Lung (tissue), 12 donors: ENCODE data around the gene CIB2. TPM values are rescaled to one million over a fixed set of nuclear protein-coding genes. Genes with fewer than 3 reads are reported as not detected.

Experiments used
- ATAC-seq: fragments of 200-7000 bp; cut with Tn5 transposase; one replicate; pipeline ENCODE4 v1.9.1; 2020; ENCODE audit warnings: moderate number of reproducible peaks; ENCODE audit not compliant: insufficient read depth, low FRiP score
- DNase-seq, 3 donors: peaks; one replicate each; pipeline ENCODE4 v3.0.0-alpha.2; 2013 to 2017
- H3K27ac ChIP-seq, 2 donors: one replicate each; pipeline ENCODE4 v1.5.1; 2013; ENCODE audit warnings: mild to moderate bottlenecking in 2 of 2, moderate library complexity in 2 of 2, control low read depth in 1 of 2, inconsistent platforms in 1 of 2, low read depth in 1 of 2, low read length in 1 of 2
- H3K27me3 ChIP-seq, 3 donors: one replicate each; pipeline ENCODE4 v1.5.1; 2013; ENCODE audit warnings: low read length in 2 of 3; ENCODE audit not compliant: control insufficient read depth in 3 of 3, insufficient read depth in 3 of 3
- H3K36me3 ChIP-seq, 4 donors: one replicate each; pipeline ENCODE4 v1.5.1; 2013; ENCODE audit warnings: low read length in 4 of 4, mild to moderate bottlenecking in 1 of 4, moderate library complexity in 1 of 4; ENCODE audit not compliant: control insufficient read depth in 4 of 4, insufficient read depth in 4 of 4
- H3K4me1 ChIP-seq, 5 donors: one replicate each; pipeline ENCODE4 v1.5.1; 2013; ENCODE audit warnings: low read length in 5 of 5, mild to moderate bottlenecking in 2 of 5, moderate library complexity in 1 of 5; ENCODE audit not compliant: control insufficient read depth in 5 of 5, insufficient read depth in 5 of 5
- H3K4me3 ChIP-seq: one replicate; pipeline ENCODE4 v1.5.1; 2013; ENCODE audit warnings: mild to moderate bottlenecking, control low read depth, moderate library complexity
- H3K9ac ChIP-seq, 2 donors: one replicate each; pipeline ENCODE4 v1.5.1; 2013; ENCODE audit warnings: low read length in 2 of 2, control low read depth in 1 of 2; ENCODE audit not compliant: insufficient read depth in 1 of 2
- H3K9me3 ChIP-seq, 4 donors: one replicate each; pipeline ENCODE4 v1.5.1; 2013; ENCODE audit warnings: low read length in 3 of 4, mild to moderate bottlenecking in 1 of 4, moderate library complexity in 1 of 4; ENCODE audit not compliant: control insufficient read depth in 4 of 4, insufficient read depth in 3 of 4
- CTCF ChIP-seq: IDR thresholded peaks from 2 replicates; pipeline ENCODE4 v1.5.1; 2012; ENCODE audit warnings: mild to moderate bottlenecking; ENCODE audit errors: control extremely low read depth, extremely low read depth
- WGBS, 2 donors: extraction: QIAGEN DNeasy Blood & Tissue Kit; methylation state at CpG; one replicate each; pipeline ENCODE4 v1.1.7; 2013; 5-methylcytosine and 5-hydroxymethylcytosine counted together
- polyA plus RNA-seq, 2 donors: library from polyadenylated mRNA; stranded (reverse); fragments of 200-250 nt; gene quantifications; one replicate each; pipeline ENCODE4 v1.2.1, GENCODE V29; 2013
- total RNA-seq, 2 donors: library from RNA; depleted of rRNA in 1 of 2; stranded (reverse); fragments of >200 nt in 1 of 2; gene quantifications; one replicate each; pipeline ENCODE4 v1.2.1, GENCODE V29; 2014 to 2021
- donor health status: control.
- donor health status: control.
- donor health status: Bipolar disorder and iron deficiency.
- donor health status: healthy.
- donor health status: DM: yes; HTN: yes; CAD: no.

CIB2 gene
- total and polyA plus RNA-seq, 4 donors: 0.95 to 9.8 (median 2.1) TPM

- Histone ChIP-seq H3K4me1 (no peaks in the 10 kb centered on the region), H3K36me3 (no peaks in the 10 kb centered on the region), H3K27ac (no peak overlapping the region), H3K4me3 (no peak overlapping the region), H3K27me3 (no peaks in the 10 kb centered on the region), H3K9me3 (no peaks in the 10 kb centered on the region), H3K9ac (no peak overlapping the region)
- TF ChIP-seq CTCF: no peak
- ATAC-seq: no peak
- DNase-seq: no peak
- 93 to 95% methylated on average over 3 of the region's 3 CpGs for WGBS, 2 donors
These were observed 11.1 kb upstream of the CIB2 start for GRCh38 chr15:78142332-78142731.

- Histone ChIP-seq H3K4me1 (peaks cover 0 to 2% (median 0%) of the 10 kb centered on the region in 5 donors), H3K9me3 (no peaks in the 10 kb centered on the region), H3K36me3 (no peaks in the 10 kb centered on the region), H3K27me3 (no peaks in the 10 kb centered on the region), H3K27ac (no peak overlapping the region), H3K4me3 (no peak overlapping the region), H3K9ac (no peak overlapping the region)
- ATAC-seq (no peak), DNase-seq (no peak)
- no peak for TF ChIP-seq CTCF
These were observed 9.0 kb upstream of the CIB2 start for GRCh38 chr15:78140292-78140691.

- 88 to 92% methylated on average over 5 of the region's 5 CpGs for WGBS, 2 donors
- no peaks in the 10 kb centered on the region for H3K27me3 ChIP-seq
- no peak for ATAC-seq
- H3K4me1 ChIP-seq: peaks cover 0 to 2% (median 0%) of the 10 kb centered on the region in 5 donors
- no peak for TF ChIP-seq CTCF
- DNase-seq: no peak
- no peaks in the 10 kb centered on the region for H3K36me3 ChIP-seq
- no peaks in the 10 kb centered on the region for H3K9me3 ChIP-seq
- no peak overlapping the region for H3K4me3 ChIP-seq
- H3K9ac ChIP-seq: no peak overlapping the region
- H3K27ac ChIP-seq: no peak overlapping the region
These were observed 8.3 kb upstream of the CIB2 start for GRCh38 chr15:78139578-78139977.

GRCh38 chr15:78133801-78134200 is 2.6 kb upstream of the CIB2 start:
- Histone ChIP-seq H3K4me1 (peaks cover 0 to 13% (median 5%) of the 10 kb centered on the region in 5 donors), H3K9ac (no peak overlapping the region), H3K36me3 (no peaks in the 10 kb centered on the region), H3K4me3 (no peak overlapping the region), H3K27me3 (no peaks in the 10 kb centered on the region), H3K27ac (no peak overlapping the region), H3K9me3 (peaks cover 0 to 3% (median 0%) of the 10 kb centered on the region in 4 donors)
- WGBS, 2 donors: 66 to 77% methylated on average over 2 of the region's 2 CpGs
- TF ChIP-seq CTCF: no peak
- ATAC-seq (no peak), DNase-seq (no peak)
